C4-2B (cell line): ENCODE measurements around the gene RPS21.

ENCODE experiments used
- ZFX ChIP-seq: fragments of 450-650 bp; IDR thresholded peaks from 2 replicates; pipeline ENCODE4 v1.6.1; 2017
- TF ChIP-seq, protein P1 (sequence below): fragments of 450-650 bp; conservative IDR thresholded peaks from 2 replicates; pipeline ENCODE4 v1.5.1; 2017; ENCODE audit warnings: mild to moderate bottlenecking

DNA sequence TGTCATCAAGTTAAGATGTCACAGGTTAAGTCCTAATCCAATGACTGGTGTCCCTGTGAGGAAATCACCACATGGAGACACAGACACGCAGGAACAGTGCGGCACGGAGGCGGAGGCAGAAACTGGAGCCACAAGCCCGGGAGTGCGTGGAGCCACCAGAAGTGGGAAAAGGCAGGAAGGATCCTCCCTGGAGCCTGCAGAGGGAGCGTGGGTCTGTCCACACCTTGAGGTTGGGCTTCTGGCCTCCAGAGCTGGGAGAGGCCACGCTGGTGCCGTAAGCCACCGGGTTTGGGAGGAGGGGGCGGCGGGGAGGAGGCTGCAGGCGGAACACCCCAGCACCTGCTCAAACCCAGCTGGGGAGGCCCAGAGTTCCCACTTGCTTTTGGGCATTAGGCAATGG is 16.4 kb downstream of the RPS21 start:
- TF ChIP-seq, protein P1, sequence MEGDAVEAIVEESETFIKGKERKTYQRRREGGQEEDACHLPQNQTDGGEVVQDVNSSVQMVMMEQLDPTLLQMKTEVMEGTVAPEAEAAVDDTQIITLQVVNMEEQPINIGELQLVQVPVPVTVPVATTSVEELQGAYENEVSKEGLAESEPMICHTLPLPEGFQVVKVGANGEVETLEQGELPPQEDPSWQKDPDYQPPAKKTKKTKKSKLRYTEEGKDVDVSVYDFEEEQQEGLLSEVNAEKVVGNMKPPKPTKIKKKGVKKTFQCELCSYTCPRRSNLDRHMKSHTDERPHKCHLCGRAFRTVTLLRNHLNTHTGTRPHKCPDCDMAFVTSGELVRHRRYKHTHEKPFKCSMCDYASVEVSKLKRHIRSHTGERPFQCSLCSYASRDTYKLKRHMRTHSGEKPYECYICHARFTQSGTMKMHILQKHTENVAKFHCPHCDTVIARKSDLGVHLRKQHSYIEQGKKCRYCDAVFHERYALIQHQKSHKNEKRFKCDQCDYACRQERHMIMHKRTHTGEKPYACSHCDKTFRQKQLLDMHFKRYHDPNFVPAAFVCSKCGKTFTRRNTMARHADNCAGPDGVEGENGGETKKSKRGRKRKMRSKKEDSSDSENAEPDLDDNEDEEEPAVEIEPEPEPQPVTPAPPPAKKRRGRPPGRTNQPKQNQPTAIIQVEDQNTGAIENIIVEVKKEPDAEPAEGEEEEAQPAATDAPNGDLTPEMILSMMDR: no peak
- no peak for TF ChIP-seq ZFX
